ENCODE measurements around the gene TTC28. TPM values are rescaled to one million over a fixed set of nuclear protein-coding genes. Genes with fewer than 3 reads are reported as not detected.
"Not testable (repeated sequence)": the region's sequence is repeated elsewhere in the genome, so short reads cannot be mapped to it uniquely, and the experiment has no call there.

The TTC28 gene
- total RNA-seq, 2 experiments from 2014 or later = 1.6 to 1.9 TPM

DNA sequence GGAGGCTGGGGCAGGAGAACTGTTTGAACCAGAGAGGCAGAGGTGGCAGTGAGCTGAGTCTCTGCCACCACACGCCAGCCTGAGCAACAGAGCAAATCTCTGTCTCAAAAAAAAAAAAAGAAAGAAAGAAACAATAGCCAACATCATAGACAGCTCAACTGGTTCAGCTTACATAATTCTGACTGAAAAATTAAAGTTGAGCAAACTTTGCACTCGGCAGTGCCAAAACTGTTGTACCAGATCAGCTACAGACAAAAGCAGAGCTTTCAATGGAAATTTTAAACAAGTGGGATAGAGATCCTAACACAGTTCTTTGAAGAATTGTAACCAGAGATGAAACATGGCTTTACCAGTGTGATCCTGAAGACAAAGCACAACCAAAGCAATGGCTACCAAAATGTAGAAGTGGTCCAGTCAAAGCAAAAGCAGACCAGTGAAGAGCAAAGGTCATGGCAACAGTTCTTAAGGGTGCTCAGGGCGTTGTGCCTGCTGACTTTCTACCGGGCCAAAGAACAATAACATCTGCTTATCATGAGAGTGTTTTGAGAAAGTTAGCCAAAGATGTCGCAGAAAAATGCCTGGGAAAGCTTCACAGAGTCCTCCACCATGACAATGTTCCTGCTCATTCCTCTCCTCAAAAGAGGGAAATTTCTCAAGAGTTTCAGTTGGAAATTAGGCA, 59.3 kb downstream of the TTC28 start:
- intact Hi-C loops (cut with micrococcal nuclease) = no loop called here
- H3K27me3 Mint-ChIP-seq (ENCODE audit: low read depth) = peaks cover 45% of the 10 kb centered on the region

DNA sequence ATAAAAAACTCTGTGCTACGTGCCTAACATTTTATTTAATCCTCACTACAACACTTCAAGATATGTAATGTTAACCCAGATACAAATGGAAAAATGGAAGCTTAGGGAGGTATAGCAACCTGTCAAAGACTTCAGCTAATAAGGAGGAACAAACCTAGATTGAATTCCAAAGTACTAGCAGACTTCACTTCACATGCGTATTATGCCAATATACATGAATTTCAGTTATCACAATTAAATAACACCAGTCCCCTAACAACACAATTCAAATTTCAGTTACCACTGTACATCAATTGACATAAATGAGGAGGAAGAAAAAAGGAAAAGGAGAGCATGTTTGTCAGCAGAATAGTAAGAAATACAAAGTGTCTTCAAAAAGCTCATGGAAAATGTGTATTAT, 60.4 kb downstream of the TTC28 start:
- CTCF ChIA-PET = interaction anchor here (0.7 to 1.1 kb wide), 2 partner anchors 209 to 420 kb away, joined by 3 to 6 read pairs; no protein-coding TSS in a partner anchor

More for the DNA sequence above, 59.3 kb downstream of the TTC28 start:
- no peaks in the 10 kb centered on the region for H3K4me1 Mint-ChIP-seq (ENCODE audit: low read depth)
- no peak overlapping the region for H3K4me3 Mint-ChIP-seq
- no peaks in the 10 kb centered on the region for H3K36me3 Mint-ChIP-seq (ENCODE audit: low read depth)
- H3K27ac Mint-ChIP-seq = no peak overlapping the region
- CTCF ChIA-PET = no interaction called here
- no peaks in the 10 kb centered on the region for H3K9me3 Mint-ChIP-seq
- DNase-seq = no peak

DNA sequence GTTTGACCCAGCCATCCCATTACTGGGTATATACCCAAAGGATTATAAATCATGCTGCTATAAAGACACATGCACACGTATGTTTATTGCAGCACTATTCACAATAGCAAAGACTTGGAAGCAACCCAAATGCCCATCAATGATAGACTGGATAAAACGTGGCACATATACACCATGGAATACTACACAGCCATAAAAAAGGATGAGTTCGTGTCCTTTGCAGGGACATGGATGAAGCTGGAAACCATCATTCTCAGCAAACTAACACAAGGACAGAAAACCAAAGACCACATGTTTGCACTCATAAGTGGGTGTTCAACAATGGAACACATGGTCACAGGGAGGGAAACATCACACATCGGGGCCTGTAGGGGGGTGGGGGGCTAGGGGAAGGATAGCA, 64.2 kb downstream of the TTC28 start:
- H3K9me3 Mint-ChIP-seq; H3K36me3 Mint-ChIP-seq (ENCODE audit: low read depth); CTCF ChIA-PET; H3K27ac Mint-ChIP-seq; intact Hi-C loops (cut with micrococcal nuclease); DNase-seq; H3K4me3 Mint-ChIP-seq; H3K4me1 Mint-ChIP-seq (ENCODE audit: low read depth): not testable (repeated sequence)
- H3K27me3 Mint-ChIP-seq (ENCODE audit: low read depth) = peaks cover 64% of the 10 kb centered on the region

More for the DNA sequence above, 60.4 kb downstream of the TTC28 start:
- Mint-ChIP-seq H3K9me3 (no peaks in the 10 kb centered on the region), H3K4me1 (ENCODE audit: low read depth) (no peaks in the 10 kb centered on the region), H3K36me3 (ENCODE audit: low read depth) (no peaks in the 10 kb centered on the region), H3K27me3 (ENCODE audit: low read depth) (peaks cover 51% of the 10 kb centered on the region), H3K4me3 (no peak overlapping the region), H3K27ac (no peak overlapping the region)
- DNase-seq = no peak
- intact Hi-C loops (cut with micrococcal nuclease) = no loop called here

DNA sequence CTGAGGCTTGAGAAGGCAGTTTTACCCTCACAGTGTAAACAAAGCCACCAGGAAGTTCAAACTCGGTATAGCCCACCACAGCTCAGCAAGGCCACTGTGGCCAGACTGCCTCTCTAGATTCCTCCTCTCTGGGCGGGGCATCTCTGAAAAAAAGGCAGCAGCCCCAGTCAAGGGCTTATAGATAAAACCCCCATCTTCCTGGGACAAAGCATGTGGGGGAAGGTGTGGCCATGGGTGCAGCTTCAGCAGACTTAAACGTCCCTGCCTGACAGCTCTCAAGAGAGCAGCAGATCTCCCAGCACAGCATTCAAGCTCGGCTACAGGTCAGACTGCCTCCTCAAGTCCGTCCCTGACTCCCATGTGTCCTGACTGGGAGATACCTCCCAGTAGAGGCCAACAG, 69.7 kb downstream of the TTC28 start:
- no peaks in the 10 kb centered on the region for H3K36me3 Mint-ChIP-seq (ENCODE audit: low read depth)
- CTCF ChIA-PET = interaction anchor here (1.9 kb wide), 1 partner anchor 9 kb away, joined by 8 read pairs; no protein-coding TSS in a partner anchor
- intact Hi-C loops (cut with micrococcal nuclease) = no loop called here
- no peaks in the 10 kb centered on the region for H3K9me3 Mint-ChIP-seq
- H3K4me3 Mint-ChIP-seq = no peak overlapping the region
- peaks cover 60% of the 10 kb centered on the region for H3K27me3 Mint-ChIP-seq (ENCODE audit: low read depth)
- no peaks in the 10 kb centered on the region for H3K4me1 Mint-ChIP-seq (ENCODE audit: low read depth)
- no peak for DNase-seq
- H3K27ac Mint-ChIP-seq = no peak overlapping the region

DNA sequence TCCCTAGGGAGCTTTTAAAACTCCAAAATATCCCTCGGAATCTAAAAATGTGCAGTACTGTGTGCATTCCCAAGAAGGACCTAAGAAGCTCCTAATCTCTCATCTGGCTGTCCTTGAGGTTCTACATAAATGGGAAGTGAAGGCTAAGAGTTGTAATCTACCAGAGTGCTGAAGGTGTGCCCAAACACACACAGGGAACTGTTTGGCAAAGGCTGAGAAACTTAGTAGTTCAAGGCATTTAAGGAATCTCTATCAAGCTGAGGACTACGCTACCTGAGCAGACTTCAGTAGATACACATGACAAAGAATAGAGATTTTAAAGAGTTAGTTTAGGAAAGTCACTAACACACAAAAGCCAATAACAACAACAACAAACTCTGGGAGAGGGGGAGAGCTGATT, 71.1 kb downstream of the TTC28 start:
- H3K4me1 Mint-ChIP-seq (ENCODE audit: low read depth) = no peaks in the 10 kb centered on the region
- H3K27me3 Mint-ChIP-seq (ENCODE audit: low read depth) = peaks cover 47% of the 10 kb centered on the region
- H3K4me3 Mint-ChIP-seq = no peak overlapping the region
- no peaks in the 10 kb centered on the region for H3K36me3 Mint-ChIP-seq (ENCODE audit: low read depth)
- no peak for DNase-seq
- CTCF ChIA-PET = interaction anchor here (0.5 to 1.9 kb wide), 3 partner anchors 8 to 614 kb away, joined by 3 to 8 read pairs (median 3); no protein-coding TSS in a partner anchor
- intact Hi-C loops (cut with micrococcal nuclease) = no loop called here
- H3K9me3 Mint-ChIP-seq = no peaks in the 10 kb centered on the region
- no peak overlapping the region for H3K27ac Mint-ChIP-seq

DNA sequence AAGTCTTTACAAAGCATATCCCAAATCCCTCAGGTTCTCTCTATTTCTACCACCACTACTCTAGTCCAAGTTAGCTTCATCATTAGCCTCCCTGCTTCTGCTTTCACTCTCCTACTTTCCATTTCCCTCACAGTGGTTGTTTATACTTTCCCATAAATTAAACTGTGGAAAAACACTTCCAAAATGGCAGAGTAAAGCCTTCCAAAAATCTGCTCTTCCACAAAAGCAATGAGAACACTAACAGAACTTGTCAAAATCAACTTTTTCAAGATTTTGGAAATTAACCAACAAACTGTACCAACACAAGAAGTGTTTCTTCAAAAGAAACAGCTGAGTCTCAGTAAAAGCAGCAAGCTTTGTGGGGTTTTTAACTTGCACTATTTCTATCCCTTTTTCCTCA, 71.8 kb downstream of the TTC28 start:
- DNase-seq = no peak
- Mint-ChIP-seq H3K27ac (no peak overlapping the region), H3K36me3 (ENCODE audit: low read depth) (no peaks in the 10 kb centered on the region), H3K27me3 (ENCODE audit: low read depth) (peaks cover 39% of the 10 kb centered on the region), H3K4me1 (ENCODE audit: low read depth) (no peaks in the 10 kb centered on the region), H3K4me3 (no peak overlapping the region), H3K9me3 (no peaks in the 10 kb centered on the region)
- intact Hi-C loops (cut with micrococcal nuclease) = no loop called here
- CTCF ChIA-PET = interaction anchor here (0.9 to 1.1 kb wide), 2 partner anchors 11 to 557 kb away, joined by 3 read pairs; no protein-coding TSS in a partner anchor

DNA sequence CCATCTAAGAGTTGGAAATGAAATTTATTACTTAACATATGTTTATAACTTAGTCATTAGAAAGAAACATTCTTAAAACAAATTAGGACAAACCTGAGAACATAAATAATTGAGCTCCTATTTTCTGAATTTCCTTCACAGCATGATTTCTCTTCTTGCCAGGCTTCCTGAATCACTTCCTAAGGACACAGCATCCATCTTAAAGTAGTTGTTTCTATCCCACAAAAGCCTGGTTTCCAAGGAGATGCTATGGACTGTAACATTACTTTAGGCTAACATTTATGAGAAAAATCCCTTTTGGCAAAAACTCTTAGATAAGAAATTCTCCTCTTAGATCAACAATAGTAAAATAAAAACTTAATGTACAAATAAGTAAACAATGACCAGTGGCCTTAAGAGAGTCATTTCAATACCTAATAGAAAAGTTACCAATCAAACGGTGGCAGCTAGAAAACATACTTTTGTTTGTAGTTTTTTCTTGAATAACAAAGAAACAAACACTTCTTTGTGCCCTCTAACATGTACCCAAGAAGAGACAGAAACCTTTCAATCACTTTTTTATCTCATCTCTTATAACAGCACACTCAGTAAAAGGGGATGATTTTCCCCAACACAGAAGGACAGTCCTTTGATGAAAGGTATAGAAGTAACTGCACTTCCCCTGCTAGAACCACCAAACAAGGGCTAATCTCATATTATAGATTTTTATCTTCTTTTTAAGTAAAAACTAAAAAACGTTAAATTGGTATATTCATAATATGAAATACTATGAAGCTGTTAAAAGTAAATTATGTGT, 74.5 kb downstream of the TTC28 start:
- DNase-seq = no peak
- no peak overlapping the region for H3K27ac Mint-ChIP-seq
- peaks cover 24% of the 10 kb centered on the region for H3K27me3 Mint-ChIP-seq (ENCODE audit: low read depth)
- no peaks in the 10 kb centered on the region for H3K9me3 Mint-ChIP-seq
- no peaks in the 10 kb centered on the region for H3K36me3 Mint-ChIP-seq (ENCODE audit: low read depth)
- H3K4me3 Mint-ChIP-seq = no peak overlapping the region
- intact Hi-C loops (cut with micrococcal nuclease) = no loop called here
- CTCF ChIA-PET = no interaction called here
- no peaks in the 10 kb centered on the region for H3K4me1 Mint-ChIP-seq (ENCODE audit: low read depth)

DNA sequence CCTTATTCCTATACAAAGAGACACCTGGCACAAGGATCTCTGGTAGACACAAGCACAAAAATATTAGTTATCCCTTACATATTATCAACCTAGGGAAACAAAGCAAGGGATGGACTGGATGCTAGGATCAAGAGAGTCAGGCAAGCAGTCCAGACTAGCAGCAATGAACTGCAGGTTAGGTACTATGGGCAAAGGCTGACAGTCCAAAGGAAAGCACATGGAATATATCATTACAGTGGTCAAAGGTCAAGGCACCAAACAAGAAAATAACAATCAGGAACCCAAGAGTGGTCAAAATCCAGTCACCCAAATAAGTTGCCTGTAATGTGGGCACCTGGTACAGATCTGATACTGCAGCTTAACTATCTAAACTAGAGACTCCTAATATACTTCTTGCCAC, 77.7 kb downstream of the TTC28 start:
- CTCF ChIA-PET = interaction anchor here (0.5 to 3.4 kb wide), 10 partner anchors 11 to 644 kb away, joined by 3 to 48 read pairs (median 5); no protein-coding TSS in a partner anchor
- H3K27me3 Mint-ChIP-seq (ENCODE audit: low read depth) = peaks cover 6% of the 10 kb centered on the region
- no peaks in the 10 kb centered on the region for H3K4me1 Mint-ChIP-seq (ENCODE audit: low read depth)
- intact Hi-C loops (cut with micrococcal nuclease) = loop anchor here (1.0 kb wide), 1 partner anchor 438 kb away; no protein-coding TSS in a partner anchor
- DNase-seq = no peak
- no peaks in the 10 kb centered on the region for H3K36me3 Mint-ChIP-seq (ENCODE audit: low read depth)
- no peak overlapping the region for H3K4me3 Mint-ChIP-seq
- no peak overlapping the region for H3K27ac Mint-ChIP-seq
- H3K9me3 Mint-ChIP-seq = no peaks in the 10 kb centered on the region

DNA sequence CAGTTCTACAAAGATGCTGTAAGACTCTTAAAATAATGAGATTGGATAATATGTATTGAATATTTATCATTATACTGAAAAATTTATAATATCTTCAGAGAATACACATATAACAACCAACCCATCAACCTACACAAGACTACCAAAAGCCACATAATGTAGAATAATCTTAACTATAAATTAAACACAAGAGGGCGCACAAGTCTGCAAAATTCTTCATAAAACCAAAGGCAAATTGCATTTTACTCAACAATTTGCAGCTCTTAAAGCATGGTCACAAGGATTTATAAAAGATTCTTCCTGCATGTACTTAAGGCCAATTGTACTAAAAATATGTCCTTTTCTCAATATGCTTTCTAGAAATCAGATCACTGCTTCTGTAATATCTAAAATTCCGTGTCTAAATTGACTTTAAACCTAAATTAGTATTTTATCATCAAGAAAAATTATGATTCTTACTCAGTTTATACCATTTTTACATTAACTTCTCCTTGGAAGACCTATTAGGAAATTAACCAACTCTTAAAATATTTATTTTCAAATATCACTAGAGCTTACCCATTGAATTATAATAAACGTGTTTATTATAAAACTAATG, 79.0 kb downstream of the TTC28 start:
- H3K9me3 Mint-ChIP-seq = no peaks in the 10 kb centered on the region
- H3K36me3 Mint-ChIP-seq (ENCODE audit: low read depth) = no peaks in the 10 kb centered on the region
- peaks cover 7% of the 10 kb centered on the region for H3K27me3 Mint-ChIP-seq (ENCODE audit: low read depth)
- H3K4me1 Mint-ChIP-seq (ENCODE audit: low read depth) = no peaks in the 10 kb centered on the region
- H3K4me3 Mint-ChIP-seq = no peak overlapping the region
- CTCF ChIA-PET = interaction anchor here (0.5 to 3.4 kb wide), 22 partner anchors 9 to 645 kb away, joined by 3 to 48 read pairs (median 4); no protein-coding TSS in a partner anchor
- H3K27ac Mint-ChIP-seq = no peak overlapping the region
- intact Hi-C loops (cut with micrococcal nuclease) = loop anchor here (1.0 kb wide), 3 partner anchors 229 to 645 kb away; no protein-coding TSS in a partner anchor
- no peak for DNase-seq

DNA sequence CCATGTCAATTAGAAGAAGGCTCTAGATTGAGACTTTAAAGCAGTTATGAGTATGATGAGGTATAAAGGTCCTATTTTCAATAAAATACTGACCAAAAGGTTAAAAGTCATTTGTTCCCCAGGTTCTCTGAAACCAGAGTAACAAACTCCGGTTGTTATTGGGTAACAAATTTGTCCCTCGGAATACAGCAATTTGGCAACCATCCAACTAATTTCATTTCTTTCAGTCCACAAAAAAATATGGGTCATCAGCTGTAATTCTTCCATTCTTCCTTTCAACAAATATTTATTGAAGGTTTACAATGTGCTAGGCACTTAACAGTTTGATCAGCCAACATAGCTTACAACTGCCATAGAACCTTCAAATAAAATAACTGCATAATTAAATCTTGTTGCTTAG, 79.9 kb downstream of the TTC28 start:
- Mint-ChIP-seq H3K4me3 (no peak overlapping the region), H3K36me3 (ENCODE audit: low read depth) (no peaks in the 10 kb centered on the region), H3K27ac (no peak overlapping the region), H3K9me3 (no peaks in the 10 kb centered on the region), H3K27me3 (ENCODE audit: low read depth) (peaks cover 7% of the 10 kb centered on the region), H3K4me1 (ENCODE audit: low read depth) (no peaks in the 10 kb centered on the region)
- CTCF ChIA-PET = interaction anchor here (0.5 to 3.4 kb wide), 9 partner anchors 9 to 579 kb away, joined by 3 to 48 read pairs (median 3); no protein-coding TSS in a partner anchor
- intact Hi-C loops (cut with micrococcal nuclease) = loop anchor here (1.0 kb wide), 2 partner anchors 230 to 646 kb away; no protein-coding TSS in a partner anchor
- no peak for DNase-seq

DNA sequence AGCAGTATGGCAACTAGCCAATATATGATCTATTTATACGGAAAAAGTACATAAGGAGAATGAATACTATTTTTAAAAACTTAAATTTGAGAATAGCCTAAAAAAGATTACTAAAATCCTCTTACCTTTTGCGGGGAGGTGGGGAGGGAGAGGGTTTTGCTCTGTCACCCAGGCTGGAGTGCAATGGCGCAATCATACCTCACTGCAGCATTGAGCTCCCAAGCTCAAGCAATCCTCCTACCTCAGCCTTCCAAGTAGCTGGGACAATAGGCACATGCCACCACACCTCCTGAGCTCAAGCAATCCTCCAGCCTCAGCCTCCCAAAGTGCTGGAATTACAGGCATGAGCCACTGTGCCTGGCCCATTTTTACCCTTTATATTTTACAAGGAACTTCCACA, 82.0 kb downstream of the TTC28 start:
- Mint-ChIP-seq H3K27me3 (ENCODE audit: low read depth) (peaks cover 10% of the 10 kb centered on the region), H3K4me1 (ENCODE audit: low read depth) (no peaks in the 10 kb centered on the region), H3K4me3 (no peak overlapping the region), H3K36me3 (ENCODE audit: low read depth) (no peaks in the 10 kb centered on the region), H3K27ac (no peak overlapping the region), H3K9me3 (no peaks in the 10 kb centered on the region)
- intact Hi-C loops (cut with micrococcal nuclease) = no loop called here
- CTCF ChIA-PET = no interaction called here
- no peak for DNase-seq

Data from activated naive CD4-positive, alpha-beta T cell treated with anti-CD3 and anti-CD28 coated beads for 36 hours (primary cell).